PC-9 (cell line): ENCODE data around the gene NFIA. TPM values are rescaled to one million over a fixed set of nuclear protein-coding genes. Genes with fewer than 3 reads are reported as not detected.

Experiments
- BruUV-seq: library from RNA; stranded (reverse); fragments of 400-500 nt; replicated peaks from 2 replicates; lab custom pipeline; 2021; lab: Mats Ljungman, UMichigan
- CTCF ChIA-PET: fragments of 300-600 bp; sonication (Branson Sonifier 250); formaldehyde crosslinking; loops from one replicate; lab custom pipeline; 2022; ENCODE audit warnings: antibody characterized with exemption; lab: Charles Lee
- POLR2A ChIA-PET: fragments of 300-600 bp; sonication (Branson Sonifier 250); formaldehyde crosslinking; loops from one replicate; lab custom pipeline; 2022; ENCODE audit warnings: antibody characterized with exemption; ENCODE audit not compliant: unreplicated experiment; lab: Charles Lee
- DNase-seq, 2 experiments: peaks; one replicate each; pipeline versions ENCODE4 v3.0.0 to v3.0.0-alpha.2; 2015 to 2022; ENCODE audit warnings: mixed read lengths in 1 of 2
- H2AFZ ChIP-seq: fragments of 200-600 bp; sonication (generic); 2 replicates; pipeline ENCODE4 v1.8.1; 2017; ENCODE audit warnings: antibody characterized with exemption
- H3F3A ChIP-seq: fragments of 200-600 bp; sonication (generic); 2 replicates; pipeline ENCODE4 v1.8.1; 2017; ENCODE audit warnings: antibody characterized with exemption, mild to moderate bottlenecking, low read depth; ENCODE audit not compliant: insufficient read depth
- H3K27ac ChIP-seq: fragments of 200-600 bp; sonication (generic); 2 replicates; pipeline ENCODE4 v1.6.1; 2016; ENCODE audit warnings: mixed run types
- H3K27me3 ChIP-seq: fragments of 200-600 bp; sonication (generic); 2 replicates; pipeline ENCODE4 v1.6.1; 2016; ENCODE audit warnings: low read depth, mixed run types; ENCODE audit not compliant: insufficient read depth
- H3K36me3 ChIP-seq: fragments of 200-600 bp; sonication (generic); 2 replicates; pipeline ENCODE4 v1.6.1; 2016; ENCODE audit warnings: low read depth, mixed run types
- H3K4me1 ChIP-seq: fragments of 200-600 bp; sonication (generic); replicated peaks from 2 replicates; pipeline ENCODE4 v1.6.1; 2016; ENCODE audit warnings: mixed run types; ENCODE audit not compliant: insufficient read depth
- H3K4me2 ChIP-seq: fragments of 200-600 bp; sonication (generic); 2 replicates; pipeline ENCODE4 v1.6.1; 2017; ENCODE audit warnings: mixed run types
- H3K4me3 ChIP-seq: fragments of 200-600 bp; sonication (generic); 2 replicates; pipeline ENCODE4 v1.6.1; 2016; ENCODE audit warnings: mixed run types
- H3K79me2 ChIP-seq: fragments of 200-600 bp; sonication (generic); 2 replicates; pipeline ENCODE4 v1.6.1; 2017; ENCODE audit warnings: low read depth, mixed run types
- H3K9me2 ChIP-seq: fragments of 200-600 bp; sonication (generic); 2 replicates; pipeline ENCODE4 v1.8.1; 2017; ENCODE audit warnings: mild to moderate bottlenecking; ENCODE audit not compliant: insufficient read depth
- H3K9me3 ChIP-seq: fragments of 200-600 bp; sonication (generic); 2 replicates; pipeline ENCODE4 v1.8.1; 2016; ENCODE audit warnings: low read depth; ENCODE audit not compliant: insufficient read depth
- H4K20me1 ChIP-seq: fragments of 200-600 bp; sonication (generic); 2 replicates; pipeline ENCODE4 v1.8.1; 2017; ENCODE audit not compliant: insufficient read depth
- CTCF ChIP-seq: fragments of 200-600 bp; sonication (generic); conservative IDR thresholded peaks from 2 replicates; pipeline ENCODE4 v1.6.1; 2017; ENCODE audit warnings: mixed run types, antibody characterized with exemption, mild to moderate bottlenecking, moderate library complexity
- EZH2 ChIP-seq: fragments of 200-600 bp; sonication (generic); IDR thresholded peaks from 2 replicates; pipeline ENCODE4 v1.8.0; 2017; ENCODE audit warnings: antibody characterized with exemption, low read depth
- intact Hi-C: fragments of 100-400 bp; cut with micrococcal nuclease; formaldehyde crosslinking; loops from one replicate; pipeline ENCODE4 v1.10.0; 2022; ENCODE audit not compliant: unreplicated experiment
- total RNA-seq: library from RNA; stranded (reverse); gene quantifications from 2 replicates; pipeline ENCODE4 v1.2.3, GENCODE V29; 2021

NFIA gene
- total RNA-seq, 1 experiment from 2014 or later = 26.7 TPM

- ChIA-PET CTCF (no interaction called here), POLR2A (no interaction called here)
- H3K4me3 ChIP-seq = no peak overlapping the region
- H3K4me1 ChIP-seq = no peaks in the 10 kb centered on the region
- H2AFZ ChIP-seq = no peak overlapping the region
- H4K20me1 ChIP-seq = no peaks in the 10 kb centered on the region
- H3K4me2 ChIP-seq = no peak overlapping the region
- no TSS peak for BruUV-seq
- H3F3A ChIP-seq = no peaks in the 10 kb centered on the region
- H3K27ac ChIP-seq = no peak overlapping the region
- no peaks in the 10 kb centered on the region for H3K27me3 ChIP-seq
- intact Hi-C loops = no loop called here
- no peaks in the 10 kb centered on the region for H3K9me2 ChIP-seq
- no peak for DNase-seq
- H3K9me3 ChIP-seq = no peaks in the 10 kb centered on the region
- H3K36me3 ChIP-seq = peaks cover 7% of the 10 kb centered on the region; the same call in 1 of the 2 replicates
- TF ChIP-seq CTCF (no peak), EZH2 (no peak)
- H3K79me2 ChIP-seq = no peaks in the 10 kb centered on the region
Measured at GRCh38 chr1:61403679-61404596, 321.6 kb downstream of the NFIA start.

- POLR2A ChIA-PET = interaction anchor here (0.7 kb wide), 1 partner anchor 16 kb away, joined by 3 read pairs; no protein-coding TSS in a partner anchor
Measured at GRCh38 chr1:61404597-61405376, 322.4 kb downstream of the NFIA start.

More at GRCh38 chr1:61404597-61405376, 322.4 kb downstream of the NFIA start:
- no peaks in the 10 kb centered on the region for H3K4me1 ChIP-seq
- CTCF ChIA-PET = no interaction called here
- no peak overlapping the region for H3K4me3 ChIP-seq
- no peaks in the 10 kb centered on the region for H3K9me3 ChIP-seq
- no peak overlapping the region for H3K4me2 ChIP-seq
- peaks cover 7% of the 10 kb centered on the region; the same call in 1 of the 2 replicates for H3K36me3 ChIP-seq
- no peaks in the 10 kb centered on the region for H3K79me2 ChIP-seq
- intact Hi-C loops = loop anchor here (5.0 kb wide), 1 partner anchor 348 kb away; no protein-coding TSS in a partner anchor
- no peaks in the 10 kb centered on the region for H3F3A ChIP-seq
- no TSS peak for BruUV-seq
- H4K20me1 ChIP-seq = no peaks in the 10 kb centered on the region
- H3K9me2 ChIP-seq = no peaks in the 10 kb centered on the region
- TF ChIP-seq CTCF (no peak), EZH2 (no peak)
- no peak overlapping the region for H2AFZ ChIP-seq
- no peak for DNase-seq
- H3K27ac ChIP-seq = no peak overlapping the region
- H3K27me3 ChIP-seq = no peaks in the 10 kb centered on the region
